SKM-1 treated with dmso at 0.1 percent for 144 hours (cell line): ENCODE results near the gene SPO11.

Experiments used
- DNase-seq: peaks from one replicate; lab custom pipeline; 2025; ENCODE audit not compliant: unreplicated experiment; lab: John Stamatoyannopoulos, UW

Gene SPO11

GRCh38 chr20:57309544-57310115 is 20.0 kb upstream of the SPO11 start:
- no peak for DNase-seq

DNA sequence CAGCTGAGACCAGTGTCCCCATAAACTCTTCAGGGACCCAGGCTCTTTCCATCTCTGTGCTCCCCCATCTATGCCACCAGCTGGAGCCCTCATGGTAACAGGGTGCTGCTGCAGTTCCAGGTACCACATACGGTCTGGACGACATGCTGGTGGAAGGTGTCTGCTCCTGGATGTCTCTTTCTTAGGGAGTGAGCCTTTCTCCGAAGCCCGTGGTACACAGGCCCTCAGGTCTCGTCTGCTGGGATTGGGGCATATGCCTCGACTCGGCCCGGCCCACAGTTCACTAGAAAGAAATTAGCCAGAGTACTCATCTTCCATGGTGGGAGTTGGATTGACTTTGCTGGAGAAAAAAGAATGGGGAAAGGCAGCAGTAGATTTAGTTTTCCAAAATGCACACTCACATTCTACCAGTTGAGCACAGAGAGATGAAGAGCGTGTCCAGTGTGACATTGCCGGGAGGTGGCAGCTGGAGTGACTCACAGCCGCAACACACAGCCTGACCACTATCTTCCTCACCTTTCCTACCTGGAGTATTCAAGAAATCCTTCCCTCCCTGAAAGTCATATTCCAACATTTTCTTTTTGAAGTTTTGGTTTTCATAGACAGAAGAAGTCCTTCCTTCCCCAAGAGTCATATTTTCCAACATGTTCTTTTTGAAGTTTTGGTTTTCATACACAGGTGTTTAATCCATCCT is 18.6 kb upstream of the SPO11 start:
- DNase-seq = no peak

DNA sequence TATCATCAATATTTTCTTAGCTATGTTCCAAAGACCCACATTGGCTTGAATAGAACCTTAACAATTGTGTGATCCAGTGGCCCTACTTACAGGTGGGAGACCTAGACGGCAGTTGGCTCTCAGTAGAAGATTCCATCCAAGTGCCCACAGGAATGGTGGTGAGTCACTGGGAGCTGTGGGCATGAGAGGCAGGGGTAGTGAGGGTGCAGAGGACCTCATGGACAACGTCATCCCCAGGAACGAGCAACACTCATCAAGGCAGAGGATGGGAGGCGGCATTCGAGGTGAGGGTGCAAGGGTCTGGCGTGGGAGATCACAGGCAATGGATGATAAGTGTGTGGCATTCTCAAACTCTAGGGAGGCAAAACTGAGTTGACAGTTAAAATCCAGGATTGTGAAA is 17.5 kb upstream of the SPO11 start:
- no peak for DNase-seq

- DNase-seq = no peak
Observed at GRCh38 chr20:57313230-57313629, 16.4 kb upstream of the SPO11 start.

DNA sequence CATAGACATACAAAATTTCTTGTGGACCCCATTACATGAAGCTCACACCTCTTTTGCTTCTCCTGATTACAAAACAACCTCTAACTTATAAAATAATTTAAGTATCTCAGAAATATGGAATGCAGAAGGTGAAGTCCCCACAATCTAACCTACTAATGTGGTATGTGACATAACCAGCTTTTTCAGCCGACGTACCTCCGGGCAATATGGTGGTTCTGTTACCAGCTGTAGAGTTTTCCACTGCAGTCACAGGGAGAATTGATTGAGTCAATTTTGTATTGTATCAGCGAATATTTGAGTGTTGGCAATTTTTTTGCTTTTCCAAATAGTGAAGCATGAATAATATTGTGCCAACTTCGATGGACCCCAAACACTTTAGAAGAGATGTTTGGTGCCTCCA is 15.7 kb upstream of the SPO11 start:
- DNase-seq = no peak

GRCh38 chr20:57315083-57315975 is 14.3 kb upstream of the SPO11 start:
- no peak for DNase-seq

DNA sequence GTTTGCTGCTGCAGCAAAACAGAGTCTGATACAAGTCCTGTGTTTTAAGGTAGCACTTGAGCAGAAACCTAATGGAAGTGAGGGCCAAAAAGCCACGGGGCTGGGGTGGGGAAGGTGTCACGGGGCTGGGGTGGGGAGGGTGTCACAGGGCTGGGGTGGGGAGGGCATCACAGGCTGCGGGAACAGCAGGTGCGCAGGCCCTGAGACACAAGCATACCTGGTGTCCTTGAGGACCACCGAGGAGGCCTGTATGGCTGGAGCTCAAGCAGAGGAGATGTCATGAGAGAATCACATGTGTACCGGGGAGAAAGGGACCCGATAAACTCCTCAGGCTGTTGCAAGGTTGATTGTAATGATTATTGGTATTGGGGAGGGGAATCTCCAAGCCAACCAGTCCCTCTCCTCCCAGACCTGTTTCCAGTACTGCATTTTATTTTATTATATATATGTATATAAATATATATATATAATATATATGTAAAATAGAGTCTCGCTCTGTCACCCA is 13.6 kb upstream of the SPO11 start:
- no peak for DNase-seq

- no peak for DNase-seq
Observed at GRCh38 chr20:57316795-57317201, 12.8 kb upstream of the SPO11 start.

GRCh38 chr20:57317316-57317788 is 12.3 kb upstream of the SPO11 start:
- DNase-seq = no peak

DNA sequence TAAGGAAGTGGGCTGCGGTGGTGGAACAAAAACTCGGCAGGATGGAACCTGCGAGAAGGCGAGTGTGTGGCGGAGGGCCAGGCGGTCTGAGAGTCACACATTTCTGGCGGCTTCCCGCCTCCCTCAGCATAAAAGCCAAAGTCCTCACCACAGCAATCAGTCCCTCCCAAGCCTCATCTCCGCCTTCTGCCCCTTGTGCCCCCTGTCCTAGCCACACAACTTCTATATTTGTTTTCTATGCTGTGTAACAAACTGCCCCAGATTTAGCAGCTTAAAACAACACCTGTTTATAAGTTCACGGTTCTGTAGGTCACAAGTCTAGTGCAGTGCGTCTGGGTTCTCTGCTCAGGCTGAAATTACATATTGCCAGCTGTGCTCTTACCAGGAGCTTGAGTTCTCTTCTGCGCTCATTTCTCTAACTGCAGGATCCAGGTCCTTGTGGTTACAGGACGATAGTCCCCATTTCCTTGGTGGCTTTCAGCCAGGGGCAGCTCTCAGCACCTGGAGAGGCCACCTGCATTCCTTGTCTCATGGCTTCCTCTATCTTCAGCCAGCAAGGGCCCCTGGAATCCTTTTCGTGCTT is 11.7 kb upstream of the SPO11 start:
- DNase-seq = no peak

GRCh38 chr20:57319584-57319983 is 10.0 kb upstream of the SPO11 start:
- DNase-seq = no peak

- no peak for DNase-seq
Observed at GRCh38 chr20:57320358-57320757, 9.2 kb upstream of the SPO11 start.

GRCh38 chr20:57321142-57321541 is 8.5 kb upstream of the SPO11 start:
- DNase-seq = no peak

DNA sequence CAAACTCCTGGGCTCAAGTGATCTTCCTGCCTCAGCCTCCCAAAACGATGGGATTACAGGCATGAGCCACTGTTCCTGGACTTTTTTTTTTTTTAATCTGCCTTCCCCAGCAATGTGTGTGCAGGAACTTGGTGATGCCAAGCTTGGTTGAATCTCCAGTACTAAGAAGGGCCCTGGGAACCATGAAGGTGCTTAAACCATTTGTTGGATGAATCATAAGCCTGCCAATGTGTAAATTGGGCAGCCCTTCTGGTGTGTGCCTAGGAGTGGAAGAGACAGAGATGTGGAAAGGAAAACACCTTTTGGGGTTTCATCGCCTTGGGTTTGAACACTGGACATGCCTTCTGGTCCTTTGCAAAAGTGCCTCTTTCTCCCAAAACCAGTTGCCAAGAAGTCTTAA is 7.1 kb upstream of the SPO11 start:
- DNase-seq = no peak

DNA sequence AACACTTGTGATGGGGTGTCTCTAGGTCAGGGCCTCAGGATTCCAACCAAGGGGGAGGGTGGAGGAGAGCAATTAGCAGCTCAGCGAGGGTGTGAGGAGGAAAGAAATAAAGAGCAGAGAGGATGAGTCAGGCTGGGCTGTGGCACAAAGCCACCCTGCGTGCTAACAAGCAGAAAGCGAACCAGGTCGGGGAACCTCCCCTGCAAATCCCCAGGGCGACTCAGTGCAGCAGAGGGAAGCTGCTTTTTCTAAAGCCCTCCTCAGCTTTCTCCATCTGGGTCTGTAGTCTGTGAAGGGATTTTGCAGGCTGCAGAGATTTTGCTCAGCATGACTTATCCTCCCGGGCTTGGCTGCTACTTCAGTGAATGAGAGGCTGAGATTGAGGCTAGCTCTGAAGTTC is 6.6 kb upstream of the SPO11 start:
- no peak for DNase-seq

GRCh38 chr20:57325632-57326356 is 3.8 kb upstream of the SPO11 start:
- DNase-seq = no peak

- DNase-seq = no peak
Observed at GRCh38 chr20:57326667-57327455, 2.7 kb upstream of the SPO11 start.

DNA sequence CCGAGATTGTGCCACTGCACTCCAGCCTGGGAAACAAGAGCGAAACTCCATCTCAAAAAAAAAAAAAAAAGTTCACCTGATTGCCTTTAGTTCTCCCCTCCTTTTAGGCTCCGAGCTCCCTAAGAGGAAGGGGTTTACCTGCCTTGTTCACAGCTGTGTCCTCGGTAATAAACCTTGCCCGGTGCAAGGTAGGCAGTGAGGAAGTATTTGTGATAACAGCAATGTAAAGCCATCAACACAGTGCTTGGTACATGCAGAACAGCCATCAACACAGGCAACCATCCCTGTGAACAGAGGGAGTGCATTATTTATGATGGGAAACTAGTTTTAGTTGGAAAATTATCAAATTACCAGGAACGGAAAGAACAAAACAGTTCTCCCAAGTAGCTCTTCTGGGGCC is 1.8 kb upstream of the SPO11 start:
- no peak for DNase-seq

- DNase-seq = no peak
Observed at GRCh38 chr20:57330998-57331397, 1.4 kb downstream of the SPO11 start.
